GM18507 (cell line): ENCODE results near the gene XG.
"Not testable (repeated sequence)": the region's sequence is repeated elsewhere in the genome, so short reads cannot be mapped to it uniquely, and the experiment has no call there.

Experiments used
- DNase-seq: peaks from one replicate; pipeline ENCODE4 v3.0.0; 2011; ENCODE audit warnings: low read depth; ENCODE audit not compliant: insufficient read length; ENCODE audit errors: extremely low spot score
- FAIRE-seq: peaks from 2 replicates; lab custom pipeline; 2011; peaks lifted over from hg19 to GRCh38; lab: Jason Lieb, UNC

Gene XG

DNA sequence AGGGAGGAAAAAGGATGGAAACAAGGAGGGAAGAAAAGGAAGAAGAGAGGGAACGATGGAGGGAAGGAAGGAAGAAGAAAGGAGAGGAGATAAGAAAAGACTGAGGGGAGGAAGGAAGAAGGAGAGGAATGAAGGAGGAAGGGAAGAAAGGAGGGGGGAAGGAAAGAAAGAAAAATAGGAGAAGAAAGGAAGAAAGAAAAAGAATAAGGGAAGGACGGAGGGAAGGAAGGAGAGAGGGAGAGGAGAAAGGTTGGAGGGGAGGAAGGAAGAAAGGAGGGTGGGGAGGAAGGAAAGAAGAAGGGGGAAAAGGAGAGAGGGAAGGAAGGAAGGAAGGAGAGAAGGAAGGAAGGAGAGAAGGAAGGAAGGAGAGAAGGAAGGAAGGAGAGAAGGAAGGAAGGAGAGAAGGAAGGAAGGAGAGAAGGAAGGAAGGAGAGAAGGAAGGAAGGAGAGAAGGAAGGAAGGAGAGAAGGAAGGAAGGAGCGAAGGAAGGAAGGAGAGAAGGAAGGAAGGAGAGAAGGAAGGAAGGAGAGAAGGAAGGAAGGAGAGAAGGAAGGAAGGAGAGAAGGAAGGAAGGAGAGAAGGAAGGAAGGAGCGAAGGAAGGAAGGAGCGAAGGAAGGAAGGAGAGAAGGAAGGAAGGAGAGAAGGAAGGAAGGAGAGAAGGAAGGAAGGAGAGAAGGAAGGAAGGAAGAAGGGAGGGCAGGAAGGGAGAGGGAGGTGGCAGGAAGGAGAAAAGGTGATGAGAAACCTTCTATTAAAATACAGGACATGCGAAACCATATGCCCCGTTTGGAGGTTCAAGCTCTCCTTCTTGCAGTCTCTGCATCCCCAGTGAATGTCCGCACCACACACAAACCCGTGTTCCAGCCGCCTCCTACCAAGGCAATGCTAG is 21.6 kb downstream of the XG start:
- not testable (repeated sequence) for DNase-seq, FAIRE-seq

GRCh38 chrX:2774057-2774456 is 22.2 kb downstream of the XG start:
- no peak for FAIRE-seq
- no peak for DNase-seq

DNA sequence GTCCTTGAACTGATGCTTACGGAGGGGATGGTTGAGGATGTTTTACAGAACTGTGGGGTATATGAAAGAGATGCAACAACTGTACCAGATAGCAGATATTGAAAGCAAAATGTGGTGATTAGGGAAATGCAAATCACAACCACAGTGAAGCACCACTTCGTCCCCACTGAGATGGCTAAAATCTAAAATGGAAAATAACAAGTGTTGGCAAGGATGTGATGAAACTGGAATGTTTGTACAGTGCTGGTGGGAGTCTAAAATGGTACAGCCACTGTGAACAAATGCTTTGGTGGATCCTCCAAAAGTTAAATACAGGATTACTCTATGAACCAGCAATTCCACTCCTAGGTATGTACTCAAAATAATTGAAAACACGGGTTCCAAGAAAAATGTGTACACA is 22.9 kb downstream of the XG start:
- DNase-seq, result no peak
- FAIRE-seq, result no peak

GRCh38 chrX:2780472-2781225 is 28.8 kb downstream of the XG start:
- FAIRE-seq, result peak; percentile 59

DNA sequence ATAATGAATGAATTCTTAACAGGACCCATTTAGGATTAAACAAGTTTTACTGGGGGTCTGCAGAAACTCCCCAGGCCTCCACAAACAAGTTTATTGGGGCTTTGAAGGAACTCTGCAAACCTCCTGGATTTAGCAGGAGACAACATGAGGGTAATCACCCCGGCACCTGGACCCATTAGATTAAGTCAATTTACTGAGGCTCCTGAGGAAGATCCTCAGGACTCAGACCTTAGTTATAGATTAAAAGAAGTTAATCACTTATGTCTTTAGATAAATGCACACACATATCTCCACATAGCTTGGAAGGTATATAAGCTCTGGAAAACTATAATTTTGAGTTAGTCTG is 29.4 kb downstream of the XG start:
- DNase-seq (no peak), FAIRE-seq (no peak)

More at GRCh38 chrX:2780472-2781225, 28.8 kb downstream of the XG start:
- DNase-seq, result not testable (repeated sequence)

DNA sequence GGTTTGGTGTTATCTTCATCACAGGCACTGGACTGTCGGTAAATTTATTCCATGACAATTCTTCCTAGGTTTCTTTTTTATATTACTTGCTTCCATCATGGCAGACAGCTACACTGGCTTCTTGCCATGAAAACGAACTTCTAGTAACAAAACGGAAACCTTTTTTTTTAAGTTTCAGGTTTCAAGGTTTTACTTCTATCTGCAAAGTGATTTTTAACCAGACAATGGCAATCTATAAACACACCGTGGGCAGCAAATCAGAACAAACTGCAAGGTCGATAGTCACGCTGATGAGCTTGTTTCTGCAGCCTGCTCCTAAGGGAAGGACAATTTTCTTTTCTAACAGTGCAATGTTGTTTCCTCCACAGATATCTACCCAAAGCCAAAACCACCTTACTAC is 29.9 kb downstream of the XG start:
- FAIRE-seq (peak; percentile 31), DNase-seq (no peak)

GRCh38 chrX:2782171-2782570 is 30.3 kb downstream of the XG start:
- FAIRE-seq (no peak), DNase-seq (no peak)

DNA sequence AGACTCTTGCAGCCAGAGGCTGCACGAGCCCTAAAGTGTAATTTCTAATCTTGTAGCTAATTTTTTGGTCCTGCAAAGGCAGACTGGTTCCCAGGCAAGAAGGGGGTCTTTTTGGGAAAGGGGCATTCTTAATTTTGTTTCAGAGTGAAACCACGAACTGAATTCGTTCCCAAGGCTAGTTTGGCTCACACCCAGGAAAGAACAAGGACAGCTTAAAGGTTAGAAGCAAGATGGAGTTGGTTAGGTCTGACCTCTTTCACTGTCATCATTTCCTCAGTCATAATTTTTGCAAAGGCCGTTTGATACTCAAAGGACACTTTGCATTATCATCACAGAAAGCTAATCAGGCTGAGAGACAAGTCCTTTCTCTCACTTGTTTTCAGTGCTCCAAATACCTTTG is 30.9 kb downstream of the XG start:
- DNase-seq, result no peak
- no peak for FAIRE-seq

DNA sequence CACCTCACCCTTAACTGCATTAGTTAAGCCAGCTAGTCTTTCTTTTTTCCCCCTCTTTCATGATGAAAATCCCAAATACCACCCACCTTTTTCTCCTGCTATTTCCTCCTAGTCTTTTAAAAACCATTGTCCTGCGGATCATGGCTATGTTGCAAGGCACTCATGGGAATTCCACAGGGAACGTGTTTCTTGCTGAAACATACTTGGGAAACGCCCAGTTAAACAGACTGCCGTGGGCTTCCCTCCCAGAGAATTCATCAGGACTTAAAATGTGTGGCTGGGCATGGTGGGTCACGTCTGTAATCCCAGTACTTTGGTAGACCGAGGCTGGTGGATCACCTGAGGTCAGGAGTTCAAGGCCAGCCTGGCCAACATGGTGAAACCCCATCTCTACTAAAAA is 32.2 kb downstream of the XG start:
- FAIRE-seq (no peak), DNase-seq (no peak)

GRCh38 chrX:2785538-2785937 is 33.7 kb downstream of the XG start:
- no peak for DNase-seq
- no peak for FAIRE-seq

DNA sequence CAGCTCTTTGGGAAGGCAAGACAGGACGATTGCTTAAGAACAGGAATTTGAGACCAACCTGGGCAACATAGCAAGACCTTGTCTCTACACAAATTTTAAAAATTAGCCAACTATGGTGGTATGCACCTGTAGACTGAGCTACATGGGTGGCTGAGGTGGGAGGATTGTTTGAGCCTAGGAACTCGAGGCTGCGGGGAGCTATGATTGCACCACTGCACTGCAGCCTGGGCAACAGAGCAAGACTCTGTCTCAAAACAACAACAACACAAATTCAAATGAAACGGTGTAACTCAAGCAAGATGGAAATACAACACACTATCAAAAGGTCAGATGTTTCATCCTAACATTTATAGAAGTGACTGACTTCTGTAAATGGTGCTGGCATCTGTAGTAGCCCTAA is 37.1 kb downstream of the XG start:
- DNase-seq (no peak), FAIRE-seq (no peak)

DNA sequence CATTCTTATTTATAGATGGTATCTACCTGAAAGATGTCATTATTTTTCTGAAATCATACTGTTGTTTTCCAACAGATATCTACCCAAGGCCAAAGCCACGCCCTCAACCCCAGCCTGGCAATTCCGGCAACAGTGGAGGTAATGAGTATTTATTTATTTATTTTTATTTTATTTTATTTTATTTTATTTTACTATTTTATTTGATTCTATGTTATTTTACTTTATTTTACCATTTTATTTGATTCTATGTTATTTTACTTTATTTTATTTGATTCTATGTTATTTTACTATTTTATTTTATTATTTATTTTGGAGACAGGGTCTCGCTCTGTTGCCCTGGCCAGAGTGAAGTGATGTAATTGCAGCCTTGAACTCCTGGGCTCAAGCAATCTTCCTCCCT is 37.7 kb downstream of the XG start:
- DNase-seq (no peak), FAIRE-seq (no peak)

DNA sequence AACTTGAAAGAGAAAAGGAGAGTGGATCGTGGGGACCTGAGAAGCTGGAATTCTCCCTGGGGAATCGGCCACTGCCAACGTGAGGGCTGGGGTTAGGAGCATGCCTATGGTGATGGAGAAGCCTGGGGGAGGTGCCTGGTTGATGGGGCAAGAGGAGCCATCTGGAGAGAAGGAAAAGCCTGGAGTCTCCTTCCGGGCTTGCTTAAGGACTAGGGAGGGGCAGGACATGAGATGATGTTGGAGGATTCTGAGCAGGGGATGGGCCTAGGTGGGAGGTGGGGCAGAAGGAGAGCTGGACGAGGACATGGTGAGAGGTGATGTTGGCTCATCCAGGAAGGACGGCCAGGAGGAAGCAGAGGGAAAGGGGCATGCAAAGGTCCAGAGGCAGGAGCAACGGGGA is 41.9 kb downstream of the XG start:
- no peak for DNase-seq
- no peak for FAIRE-seq

- DNase-seq (no peak), FAIRE-seq (no peak)
Measured at GRCh38 chrX:2794336-2794735, 42.5 kb downstream of the XG start.

- not testable (repeated sequence) for FAIRE-seq, DNase-seq
Measured at GRCh38 chrX:2796808-2797207, 45.0 kb downstream of the XG start.

GRCh38 chrX:2799369-2799768 is 47.5 kb downstream of the XG start:
- FAIRE-seq (no peak), DNase-seq (no peak)

GRCh38 chrX:2799980-2800379 is 48.1 kb downstream of the XG start:
- not testable (repeated sequence) for FAIRE-seq, DNase-seq

DNA sequence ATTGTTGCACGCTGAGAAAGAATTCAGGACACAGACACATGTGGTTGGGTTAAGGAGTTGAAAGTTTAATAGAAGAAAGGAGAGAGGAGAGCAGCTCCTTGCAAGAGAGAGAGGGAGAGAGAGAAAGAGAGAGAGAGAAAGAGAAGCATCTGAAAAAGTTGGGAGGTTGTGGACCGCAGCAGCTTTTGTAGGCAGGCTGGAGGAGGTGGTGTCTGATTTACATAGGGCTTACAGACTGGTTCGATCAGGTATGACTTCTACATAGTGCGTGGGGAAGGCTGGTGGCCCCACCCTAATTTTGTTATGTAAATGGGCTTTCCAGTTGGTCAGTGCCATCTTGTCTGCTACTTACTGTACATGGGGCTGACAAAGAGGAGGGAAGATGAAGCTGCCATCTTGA is 49.4 kb downstream of the XG start:
- DNase-seq (no peak), FAIRE-seq (no peak)

- not testable (repeated sequence) for DNase-seq, FAIRE-seq
Measured at GRCh38 chrX:2802376-2803090, 50.7 kb downstream of the XG start.

- not testable (repeated sequence) for DNase-seq, FAIRE-seq
Measured at GRCh38 chrX:2803486-2803885, 51.6 kb downstream of the XG start.
